ENCODE measurements around the gene CAMTA1. TPM values are rescaled to one million over a fixed set of nuclear protein-coding genes. Genes with fewer than 3 reads are reported as not detected.
A peak's percentile ranks its signal among the peaks of the same experiment; 100 is the strongest.

Gene CAMTA1
- total RNA-seq, 1 experiment from 2014 or later = 69.5 TPM

DNA sequence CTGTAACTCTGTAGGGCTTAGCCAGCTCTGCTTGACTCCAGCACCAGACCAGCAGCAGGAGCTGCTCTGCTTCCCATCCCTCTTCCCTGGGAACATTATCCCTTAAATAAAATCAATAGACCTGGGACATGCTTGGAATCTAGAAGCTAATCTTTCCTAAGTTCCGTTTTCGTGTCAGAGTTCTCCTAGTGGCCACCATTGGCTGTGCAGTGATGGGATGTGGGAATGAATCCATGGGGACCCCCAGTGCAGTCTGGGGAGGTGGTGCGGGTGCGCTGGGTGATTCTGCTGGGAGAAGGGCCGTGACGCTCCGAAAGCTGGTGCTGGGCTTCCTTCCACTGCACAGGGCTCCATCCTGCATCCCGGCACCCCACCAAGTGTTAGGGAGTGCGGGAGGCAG, 202.7 kb downstream of the CAMTA1 start:
- H3K27me3 ChIP-seq (ENCODE audit: insufficient read depth, low read length) = no peaks in the 10 kb centered on the region
- no peak overlapping the region for H3K4me2 ChIP-seq (ENCODE audit: low read length)
- no peak for DNase-seq (ENCODE audit: low read depth, low spot score)
- H3K9me3 ChIP-seq (ENCODE audit: control insufficient read depth in 1 of 2, insufficient read depth in 1 of 2, low read depth in 1 of 2, low read length in 2 of 2) = no peaks in the 10 kb centered on the region
- H3K9me2 ChIP-seq (ENCODE audit: insufficient read depth) = no peaks in the 10 kb centered on the region
- no peak overlapping the region for H3K4me3 ChIP-seq (replicated peaks in 1 of 2; ENCODE audit: low read depth in 1 of 2, low read length in 2 of 2)
- ChIA-PET CTCF (no interaction called here), RAD21 (ENCODE audit: low non-redundant PET in 1 of 2, low total read pairs in 2 of 2, uncharacterized antibody in 2 of 2, unreplicated experiment in 2 of 2) (no interaction called here), POLR2A (no interaction called here)
- ATAC-seq = no peak
- intact Hi-C loops (cut with micrococcal nuclease) = no loop called here
- BruUV-seq (replicated peaks) = no TSS peak
- H3K36me3 ChIP-seq (ENCODE audit: control insufficient read depth in 1 of 2, insufficient read depth in 2 of 2, low read length in 2 of 2) = no peaks in the 10 kb centered on the region
- no peak overlapping the region for H3K9ac ChIP-seq (ENCODE audit: low read length)
- no peak overlapping the region for H2AFZ ChIP-seq (ENCODE audit: low read depth, low read length, poor library complexity, severe bottlenecking)
- no peak for TF ChIP-seq EZH2phosphoT487 (IDR thresholded peaks at IDR 0.05; ENCODE audit: borderline replicate concordance)
- no peak for TF ChIP-seq CEBPB (IDR thresholded peaks at IDR 0.05; ENCODE audit: low read depth)
- TF ChIP-seq, protein P1, sequence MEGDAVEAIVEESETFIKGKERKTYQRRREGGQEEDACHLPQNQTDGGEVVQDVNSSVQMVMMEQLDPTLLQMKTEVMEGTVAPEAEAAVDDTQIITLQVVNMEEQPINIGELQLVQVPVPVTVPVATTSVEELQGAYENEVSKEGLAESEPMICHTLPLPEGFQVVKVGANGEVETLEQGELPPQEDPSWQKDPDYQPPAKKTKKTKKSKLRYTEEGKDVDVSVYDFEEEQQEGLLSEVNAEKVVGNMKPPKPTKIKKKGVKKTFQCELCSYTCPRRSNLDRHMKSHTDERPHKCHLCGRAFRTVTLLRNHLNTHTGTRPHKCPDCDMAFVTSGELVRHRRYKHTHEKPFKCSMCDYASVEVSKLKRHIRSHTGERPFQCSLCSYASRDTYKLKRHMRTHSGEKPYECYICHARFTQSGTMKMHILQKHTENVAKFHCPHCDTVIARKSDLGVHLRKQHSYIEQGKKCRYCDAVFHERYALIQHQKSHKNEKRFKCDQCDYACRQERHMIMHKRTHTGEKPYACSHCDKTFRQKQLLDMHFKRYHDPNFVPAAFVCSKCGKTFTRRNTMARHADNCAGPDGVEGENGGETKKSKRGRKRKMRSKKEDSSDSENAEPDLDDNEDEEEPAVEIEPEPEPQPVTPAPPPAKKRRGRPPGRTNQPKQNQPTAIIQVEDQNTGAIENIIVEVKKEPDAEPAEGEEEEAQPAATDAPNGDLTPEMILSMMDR (IDR thresholded peaks at IDR 0.05 in 2 of 3, conservative IDR thresholded peaks at IDR 0.05 in 1 of 3; ENCODE audit: borderline replicate concordance in 1 of 3, insufficient read depth in 1 of 3, low read depth in 2 of 3, low read length in 2 of 3) = peak in 2 of 3 experiments; percentile 11 to 34; a peak in 3 of 6 replicates
- no peaks in the 10 kb centered on the region for H4K20me1 ChIP-seq (ENCODE audit: insufficient read depth)
- H3K27ac ChIP-seq (ENCODE audit: low read depth, low read length) = no peak overlapping the region
- peaks cover 5 to 14% of the 10 kb centered on the region in 2 experiments for H3K4me1 ChIP-seq (ENCODE audit: control insufficient read depth in 1 of 2, insufficient read depth in 2 of 2, low read length in 2 of 2)
- no peaks in the 10 kb centered on the region for H3K79me2 ChIP-seq (ENCODE audit: insufficient read depth, low read length)

DNA sequence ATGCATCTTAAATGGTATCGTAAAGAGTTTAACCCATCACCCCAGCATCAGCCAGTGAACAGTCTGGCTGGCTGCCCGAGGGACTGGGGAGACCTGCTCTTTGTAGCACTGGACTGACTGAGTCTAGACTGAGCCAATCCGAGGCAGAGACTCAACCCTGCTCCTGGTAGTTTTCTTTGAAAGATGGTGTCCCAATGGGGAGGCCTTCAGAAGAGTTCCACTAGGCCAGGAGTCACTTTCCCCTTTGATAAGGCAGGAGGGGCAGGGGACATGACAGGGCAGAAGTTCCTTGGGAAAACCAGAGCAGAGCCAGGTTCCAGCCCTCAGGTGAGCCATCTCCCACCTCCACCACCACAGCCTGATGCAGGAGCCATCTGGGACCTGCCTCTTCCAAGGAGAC, 203.5 kb downstream of the CAMTA1 start:
- no peak overlapping the region for H3K27ac ChIP-seq (ENCODE audit: low read depth, low read length)
- ChIA-PET CTCF (no interaction called here), RAD21 (ENCODE audit: low non-redundant PET in 1 of 2, low total read pairs in 2 of 2, uncharacterized antibody in 2 of 2, unreplicated experiment in 2 of 2) (no interaction called here), POLR2A (no interaction called here)
- ATAC-seq (no peak), DNase-seq (ENCODE audit: low read depth, low spot score) (no peak)
- no peaks in the 10 kb centered on the region for H3K27me3 ChIP-seq (ENCODE audit: insufficient read depth, low read length)
- TF ChIP-seq, protein P2, sequence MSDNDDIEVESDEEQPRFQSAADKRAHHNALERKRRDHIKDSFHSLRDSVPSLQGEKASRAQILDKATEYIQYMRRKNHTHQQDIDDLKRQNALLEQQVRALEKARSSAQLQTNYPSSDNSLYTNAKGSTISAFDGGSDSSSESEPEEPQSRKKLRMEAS (IDR thresholded peaks at IDR 0.05) = no peak
- TF ChIP-seq POLR2A (IDR thresholded peaks at IDR 0.05; ENCODE audit: borderline replicate concordance, extremely low read depth, insufficient read depth, insufficient read length) = no peak
- no peak for TF ChIP-seq FOSL1 (IDR thresholded peaks at IDR 0.05; ENCODE audit: low read depth)
- TF ChIP-seq, protein P3, sequence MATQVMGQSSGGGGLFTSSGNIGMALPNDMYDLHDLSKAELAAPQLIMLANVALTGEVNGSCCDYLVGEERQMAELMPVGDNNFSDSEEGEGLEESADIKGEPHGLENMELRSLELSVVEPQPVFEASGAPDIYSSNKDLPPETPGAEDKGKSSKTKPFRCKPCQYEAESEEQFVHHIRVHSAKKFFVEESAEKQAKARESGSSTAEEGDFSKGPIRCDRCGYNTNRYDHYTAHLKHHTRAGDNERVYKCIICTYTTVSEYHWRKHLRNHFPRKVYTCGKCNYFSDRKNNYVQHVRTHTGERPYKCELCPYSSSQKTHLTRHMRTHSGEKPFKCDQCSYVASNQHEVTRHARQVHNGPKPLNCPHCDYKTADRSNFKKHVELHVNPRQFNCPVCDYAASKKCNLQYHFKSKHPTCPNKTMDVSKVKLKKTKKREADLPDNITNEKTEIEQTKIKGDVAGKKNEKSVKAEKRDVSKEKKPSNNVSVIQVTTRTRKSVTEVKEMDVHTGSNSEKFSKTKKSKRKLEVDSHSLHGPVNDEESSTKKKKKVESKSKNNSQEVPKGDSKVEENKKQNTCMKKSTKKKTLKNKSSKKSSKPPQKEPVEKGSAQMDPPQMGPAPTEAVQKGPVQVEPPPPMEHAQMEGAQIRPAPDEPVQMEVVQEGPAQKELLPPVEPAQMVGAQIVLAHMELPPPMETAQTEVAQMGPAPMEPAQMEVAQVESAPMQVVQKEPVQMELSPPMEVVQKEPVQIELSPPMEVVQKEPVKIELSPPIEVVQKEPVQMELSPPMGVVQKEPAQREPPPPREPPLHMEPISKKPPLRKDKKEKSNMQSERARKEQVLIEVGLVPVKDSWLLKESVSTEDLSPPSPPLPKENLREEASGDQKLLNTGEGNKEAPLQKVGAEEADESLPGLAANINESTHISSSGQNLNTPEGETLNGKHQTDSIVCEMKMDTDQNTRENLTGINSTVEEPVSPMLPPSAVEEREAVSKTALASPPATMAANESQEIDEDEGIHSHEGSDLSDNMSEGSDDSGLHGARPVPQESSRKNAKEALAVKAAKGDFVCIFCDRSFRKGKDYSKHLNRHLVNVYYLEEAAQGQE (IDR thresholded peaks at IDR 0.05; ENCODE audit: low read depth) = no peak
- intact Hi-C loops (cut with micrococcal nuclease) = no loop called here
- no peaks in the 10 kb centered on the region for H3K79me2 ChIP-seq (ENCODE audit: insufficient read depth, low read length)
- H4K20me1 ChIP-seq (ENCODE audit: insufficient read depth) = no peaks in the 10 kb centered on the region
- H3K4me2 ChIP-seq (ENCODE audit: low read length) = no peak overlapping the region
- no peak overlapping the region for H3K9ac ChIP-seq (ENCODE audit: low read length)
- no peaks in the 10 kb centered on the region; a peak in 1 of 4 replicates for H3K9me3 ChIP-seq (ENCODE audit: control insufficient read depth in 1 of 2, insufficient read depth in 1 of 2, low read depth in 1 of 2, low read length in 2 of 2)
- H3K9me2 ChIP-seq (ENCODE audit: insufficient read depth) = no peaks in the 10 kb centered on the region
- H3K4me3 ChIP-seq (replicated peaks in 1 of 2; ENCODE audit: low read depth in 1 of 2, low read length in 2 of 2) = no peak overlapping the region
- no TSS peak for BruUV-seq (replicated peaks)
- peaks cover 5 to 11% of the 10 kb centered on the region in 2 experiments for H3K4me1 ChIP-seq (ENCODE audit: control insufficient read depth in 1 of 2, insufficient read depth in 2 of 2, low read length in 2 of 2)
- H2AFZ ChIP-seq (ENCODE audit: low read depth, low read length, poor library complexity, severe bottlenecking) = no peak overlapping the region
- no peaks in the 10 kb centered on the region for H3K36me3 ChIP-seq (ENCODE audit: control insufficient read depth in 1 of 2, insufficient read depth in 2 of 2, low read length in 2 of 2)

All from HCT116 (cell line).